GM18870 (cell line): ENCODE data around the gene ULBP2.
"Not testable (repeated sequence)": the region's sequence is repeated elsewhere in the genome, so short reads cannot be mapped to it uniquely, and the experiment has no call there.

Experiments
- ATAC-seq: cut with Tn5 transposase; IDR thresholded peaks from one replicate; pipeline ENCODE4 v1.9.1; 2021; ENCODE audit warnings: moderate library complexity; ENCODE audit not compliant: unreplicated experiment

Gene ULBP2

GRCh38 chr6:149965194-149966020 is 23.6 kb downstream of the ULBP2 start:
- no peak for ATAC-seq

GRCh38 chr6:149966319-149966718 is 24.5 kb downstream of the ULBP2 start:
- ATAC-seq = not testable (repeated sequence)

GRCh38 chr6:149967591-149967990 is 25.8 kb downstream of the ULBP2 start:
- ATAC-seq = no peak

GRCh38 chr6:149967999-149968398 is 26.2 kb downstream of the ULBP2 start:
- not testable (repeated sequence) for ATAC-seq

- not testable (repeated sequence) for ATAC-seq
Measured at GRCh38 chr6:149968909-149969308, 27.1 kb downstream of the ULBP2 start.

GRCh38 chr6:149969635-149970034 is 27.8 kb downstream of the ULBP2 start:
- no peak for ATAC-seq

- not testable (repeated sequence) for ATAC-seq
Measured at GRCh38 chr6:149974394-149974793, 32.6 kb downstream of the ULBP2 start.

- ATAC-seq = no peak
Measured at GRCh38 chr6:149974825-149975224, 33.0 kb downstream of the ULBP2 start.

GRCh38 chr6:149975400-149975799 is 33.6 kb downstream of the ULBP2 start:
- ATAC-seq = no peak

GRCh38 chr6:149977221-149977620 is 35.4 kb downstream of the ULBP2 start:
- ATAC-seq = no peak

GRCh38 chr6:149978610-149979009 is 36.8 kb downstream of the ULBP2 start:
- ATAC-seq = no peak

- no peak for ATAC-seq
Measured at GRCh38 chr6:149979293-149979692, 37.5 kb downstream of the ULBP2 start.

GRCh38 chr6:149983145-149983544 is 41.3 kb downstream of the ULBP2 start:
- no peak for ATAC-seq

- no peak for ATAC-seq
Measured at GRCh38 chr6:149984773-149985172, 43.0 kb downstream of the ULBP2 start.

GRCh38 chr6:149985481-149985937 is 43.7 kb downstream of the ULBP2 start:
- no peak for ATAC-seq

- ATAC-seq = no peak
Measured at GRCh38 chr6:149987602-149988107, 45.8 kb downstream of the ULBP2 start.

GRCh38 chr6:149988550-149989346 is 46.9 kb downstream of the ULBP2 start:
- no peak for ATAC-seq

- no peak for ATAC-seq
Measured at GRCh38 chr6:149990212-149990660, 48.4 kb downstream of the ULBP2 start.

- no peak for ATAC-seq
Measured at GRCh38 chr6:149990661-149991471, 49.1 kb downstream of the ULBP2 start.

- ATAC-seq = not testable (repeated sequence)
Measured at GRCh38 chr6:149991472-149991795, 49.6 kb downstream of the ULBP2 start.

GRCh38 chr6:149991838-149992237 is 50.0 kb downstream of the ULBP2 start:
- no peak for ATAC-seq
